ENCODE measurements around the gene HSD11B2.
A peak's percentile ranks its signal among the peaks of the same experiment; 100 is the strongest.

Gene HSD11B2

GRCh38 chr16:67417333-67418061 lies 13.4 kb upstream of the HSD11B2 start:
- in situ Hi-C loops (cut with HindIII; ENCODE audit: low pct_ligation_motif_present, low sequenced_read_pairs), result no loop called here
- H3K27me3 ChIP-seq (replicated peaks), result no peaks in the 10 kb centered on the region

GRCh38 chr16:67419502-67419901 lies 11.4 kb upstream of the HSD11B2 start:
- peaks cover 2% of the 10 kb centered on the region for H3K27me3 ChIP-seq (replicated peaks)
- no peak overlapping the region for H3K4me3 ChIP-seq (ENCODE audit: low read depth, low read length)
- TF ChIP-seq CTCF (IDR thresholded peaks at IDR 0.05; ENCODE audit: low read depth, low read length, missing control alignments), result no peak
- H3K27ac ChIP-seq, result no peak overlapping the region
- DNase-seq, result no peak
- no peaks in the 10 kb centered on the region for H3K36me3 ChIP-seq (replicated peaks)
- in situ Hi-C loops (cut with HindIII; ENCODE audit: low pct_ligation_motif_present, low sequenced_read_pairs), result no loop called here

More at GRCh38 chr16:67417333-67418061, 13.4 kb upstream of the HSD11B2 start:
- DNase-seq, result no peak
- Histone ChIP-seq H3K36me3 (replicated peaks) (no peaks in the 10 kb centered on the region), H3K4me3 (ENCODE audit: low read depth, low read length) (no peak overlapping the region), H3K27ac (no peak overlapping the region)
- TF ChIP-seq CTCF (IDR thresholded peaks at IDR 0.05; ENCODE audit: low read depth, low read length, missing control alignments), result no peak

- peak; percentile 4 for TF ChIP-seq CTCF (IDR thresholded peaks at IDR 0.05; ENCODE audit: low read depth, low read length, missing control alignments)
- in situ Hi-C loops (cut with HindIII; ENCODE audit: low pct_ligation_motif_present, low sequenced_read_pairs), result no loop called here
- Histone ChIP-seq H3K36me3 (replicated peaks) (no peaks in the 10 kb centered on the region), H3K27ac (no peak overlapping the region), H3K4me3 (ENCODE audit: low read depth, low read length) (no peak overlapping the region), H3K27me3 (replicated peaks) (peaks cover 4% of the 10 kb centered on the region)
- DNase-seq, result no peak
Measured at GRCh38 chr16:67419931-67420330, 11.0 kb upstream of the HSD11B2 start.

GRCh38 chr16:67421030-67421429 lies 9.9 kb upstream of the HSD11B2 start:
- in situ Hi-C loops (cut with HindIII; ENCODE audit: low pct_ligation_motif_present, low sequenced_read_pairs), result no loop called here
- H3K27ac ChIP-seq, result no peak overlapping the region
- no peak overlapping the region for H3K4me3 ChIP-seq (ENCODE audit: low read depth, low read length)
- DNase-seq, result no peak
- no peak for TF ChIP-seq CTCF (IDR thresholded peaks at IDR 0.05; ENCODE audit: low read depth, low read length, missing control alignments)
- H3K27me3 ChIP-seq (replicated peaks), result peaks cover 14% of the 10 kb centered on the region
- H3K36me3 ChIP-seq (replicated peaks), result no peaks in the 10 kb centered on the region

GRCh38 chr16:67423015-67423414 lies 7.9 kb upstream of the HSD11B2 start:
- DNase-seq, result no peak
- no peak for TF ChIP-seq CTCF (IDR thresholded peaks at IDR 0.05; ENCODE audit: low read depth, low read length, missing control alignments)
- in situ Hi-C loops (cut with HindIII; ENCODE audit: low pct_ligation_motif_present, low sequenced_read_pairs), result no loop called here
- H3K27ac ChIP-seq, result no peak overlapping the region
- H3K27me3 ChIP-seq (replicated peaks), result peaks cover 19% of the 10 kb centered on the region
- H3K4me3 ChIP-seq (ENCODE audit: low read depth, low read length), result no peak overlapping the region
- no peaks in the 10 kb centered on the region for H3K36me3 ChIP-seq (replicated peaks)

Data from brain microvascular endothelial cell (primary cell).